HL-60/S4 (cell line): ENCODE measurements around the gene CH25H.

ENCODE experiments used
- in situ Hi-C: fragments of 300-500 bp; cut with MboI; formaldehyde crosslinking; loops from 2 replicates; pipeline ENCODE4 v1.14.3; 2022; ENCODE audit warnings: low sequenced_read_pairs

Gene CH25H

GRCh38 chr10:89162596-89162995, 44.5 kb downstream of the CH25H start:
- in situ Hi-C loops, result no loop called here

- in situ Hi-C loops, result no loop called here
Observed at GRCh38 chr10:89160339-89160738, 46.8 kb downstream of the CH25H start.

DNA sequence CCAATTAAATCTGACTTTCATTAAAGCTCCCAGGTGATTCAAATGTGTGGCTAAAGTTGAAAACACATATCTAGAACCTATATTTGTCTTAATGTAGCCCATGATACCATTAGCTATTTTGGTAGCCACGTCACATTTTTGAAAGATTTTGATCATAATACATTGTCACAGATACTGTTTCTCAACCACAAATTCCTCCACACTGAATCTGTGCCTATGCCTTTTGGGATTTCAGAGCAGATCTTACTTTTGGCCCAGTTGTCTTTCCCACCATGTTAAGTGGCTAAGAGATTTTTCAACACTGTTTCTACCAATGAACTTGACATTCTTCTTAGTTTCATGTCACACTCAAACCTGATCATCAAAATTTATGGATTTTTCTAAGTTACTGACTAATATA, 47.4 kb downstream of the CH25H start:
- in situ Hi-C loops, result no loop called here

GRCh38 chr10:89159316-89159715, 47.8 kb downstream of the CH25H start:
- in situ Hi-C loops, result no loop called here

DNA sequence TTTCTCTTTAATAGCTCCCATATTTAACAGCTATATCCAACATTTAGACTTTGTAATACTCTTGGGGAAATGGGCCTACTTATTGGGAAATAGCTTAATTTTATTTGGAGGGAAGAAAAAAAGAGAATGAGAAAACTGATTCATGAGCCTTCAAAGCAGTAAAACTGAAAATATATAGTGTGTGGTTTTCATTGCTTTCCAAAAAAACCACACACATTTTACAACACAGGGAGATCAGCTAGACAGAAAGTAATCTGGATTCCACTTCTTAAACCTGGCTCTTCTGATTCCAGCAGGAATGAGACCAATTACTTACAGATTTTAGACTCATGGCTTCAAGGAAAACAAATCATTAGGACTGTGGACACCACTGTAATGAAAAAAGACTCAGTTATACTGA, 48.7 kb downstream of the CH25H start:
- in situ Hi-C loops, result no loop called here

- in situ Hi-C loops, result no loop called here
Observed at GRCh38 chr10:89156161-89156835, 50.8 kb downstream of the CH25H start.
